Inferior parietal cortex (tissue), 1 donor: ENCODE data around the gene P2RX3.

Source experiments
- DNase-seq: peaks from one replicate; pipeline ENCODE4 v3.0.0-alpha.2; 2016; ENCODE audit errors: extremely low spot score

The P2RX3 gene

DNA sequence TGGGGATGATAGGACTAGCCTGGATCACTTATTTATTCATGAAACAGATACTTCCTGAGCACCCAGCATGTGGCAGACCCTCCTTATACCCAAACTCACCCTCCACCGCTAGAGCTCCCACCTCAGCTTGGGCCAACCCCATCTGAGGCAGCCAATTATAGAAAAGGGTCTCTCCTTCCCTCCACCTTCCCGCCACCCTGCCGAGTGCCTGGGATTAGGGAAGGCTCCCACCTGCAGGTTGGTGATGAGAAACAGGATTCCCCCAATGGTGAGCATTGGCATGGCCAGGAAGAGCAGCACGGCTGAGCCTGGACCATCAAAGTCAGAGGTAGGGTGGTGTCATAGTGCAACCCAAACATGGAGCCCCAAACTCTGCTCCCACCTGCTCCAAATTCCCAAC is 82.9 kb downstream of the P2RX3 start:
- no peak for DNase-seq

DNA sequence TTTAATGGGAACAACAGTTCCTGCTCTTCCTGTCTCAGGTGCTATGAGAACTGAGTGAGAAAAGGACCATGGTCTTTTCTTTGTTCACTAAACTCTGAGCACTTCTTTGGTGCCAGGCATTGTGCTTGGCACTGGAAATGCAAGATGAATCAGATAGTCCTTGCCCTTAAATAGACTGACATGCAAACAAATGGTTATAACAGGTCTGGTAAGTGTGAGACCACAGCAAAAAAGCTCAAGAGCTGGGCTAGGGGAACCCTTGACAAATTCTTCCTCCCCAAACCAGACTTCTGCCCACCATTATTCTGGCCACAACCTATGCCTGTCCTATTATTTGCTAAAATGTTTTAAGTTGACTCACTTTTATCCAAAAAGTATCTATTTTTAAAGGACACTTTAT is 83.7 kb downstream of the P2RX3 start:
- no peak for DNase-seq
